Measurements from ENCODE around the gene BARX1. TPM values are rescaled to one million over a fixed set of nuclear protein-coding genes. Genes with fewer than 3 reads are reported as not detected.

The BARX1 gene
- total and polyA plus RNA-seq, 9 of the 15 experiments (the other 6 are each of a cell fraction or from before 2014, with no cell fraction given): 0.11 to 0.14 TPM; not detected in 7

DNA sequence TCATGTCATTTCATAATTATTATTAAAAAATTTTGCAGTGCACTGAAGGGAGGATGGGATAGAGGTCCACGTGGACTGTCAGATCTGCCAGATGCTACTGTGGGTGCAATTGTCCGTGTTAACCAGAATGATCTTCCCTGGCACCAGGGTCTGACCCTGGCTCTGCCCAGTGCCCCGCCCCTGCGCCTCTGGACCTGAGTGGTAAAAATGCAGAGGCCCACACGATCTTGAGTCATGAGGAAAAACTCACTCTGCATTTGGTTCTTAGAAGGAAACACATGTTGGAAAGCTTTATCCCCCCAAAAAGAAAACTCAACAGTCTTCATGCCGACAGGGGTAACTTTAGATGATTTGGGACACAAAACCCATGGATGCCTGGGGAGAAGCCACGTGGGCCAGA, 20.1 kb upstream of the BARX1 start:
- no TSS peak for BruUV-seq (replicated peaks)
- 1% methylated on average over 7 of the region's 7 CpGs for WGBS (ENCODE audit: insufficient coverage, low coverage, missing lambda C conversion rate)
- POLR2A ChIA-PET: interaction anchor here (0.6 kb wide), 1 partner anchor 35 kb away, joined by 4 read pairs; no protein-coding TSS in a partner anchor
- Histone ChIP-seq H3K27ac (ENCODE audit: extremely low read depth, low read depth, low read length) (no peak overlapping the region), H3K4me1 (replicated peaks in 1 of 2; ENCODE audit: control insufficient read depth in 2 of 2, insufficient read depth in 2 of 2, low read length in 2 of 2) (no peaks in the 10 kb centered on the region), H4K20me1 (replicated peaks; ENCODE audit: control insufficient read depth, insufficient read depth, low read length) (no peaks in the 10 kb centered on the region), H3K79me2 (ENCODE audit: control insufficient read depth, insufficient read depth, low read length) (no peaks in the 10 kb centered on the region), H3K27me3 (ENCODE audit: control insufficient read depth in 2 of 2, insufficient read depth in 2 of 2, low read length in 2 of 2) (peaks cover 0 to 14% of the 10 kb centered on the region in 2 experiments; a peak in 2 of 5 replicates), H3K36me3 (ENCODE audit: control insufficient read depth, insufficient read depth, low read length) (no peaks in the 10 kb centered on the region), H3K4me2 (ENCODE audit: insufficient read depth, low read length) (no peak overlapping the region), H3K9ac (ENCODE audit: insufficient read depth in 1 of 2, low read depth in 2 of 2, low read length in 2 of 2) (no peak overlapping the region), H3K4me3 (no peak overlapping the region), H2AFZ (ENCODE audit: low read depth, low read length) (no peak overlapping the region), H3K9me1 (ENCODE audit: control insufficient read depth, insufficient read depth, low read length) (no peaks in the 10 kb centered on the region), H3K9me3 (replicated peaks; ENCODE audit: control insufficient read depth, insufficient read depth, low read depth, low read length) (no peaks in the 10 kb centered on the region)
- FAIRE-seq (no peak), ATAC-seq (no peak), DNase-seq (ENCODE audit: extremely low read depth in 1 of 4, low spot score in 3 of 4) (no peak)
- no peak for TF ChIP-seq TBL1XR1 (IDR thresholded peaks at IDR 0.05; ENCODE audit: low read length in 2 of 2)
- in situ Hi-C loops (cut with MboI): no loop called here
- intact Hi-C loops (cut with micrococcal nuclease): no loop called here
- CTCF ChIA-PET (ENCODE audit: low intra/inter-chr PET ratio): no interaction called here

GRCh38 chr9:93974151-93974550, 19.0 kb upstream of the BARX1 start:
- no peak overlapping the region for H3K27ac ChIP-seq (ENCODE audit: extremely low read depth, low read depth, low read length)
- intact Hi-C loops (cut with micrococcal nuclease): no loop called here
- no peaks in the 10 kb centered on the region for H3K36me3 ChIP-seq (ENCODE audit: control insufficient read depth, insufficient read depth, low read length)
- H3K9me1 ChIP-seq (ENCODE audit: control insufficient read depth, insufficient read depth, low read length): no peaks in the 10 kb centered on the region
- no peaks in the 10 kb centered on the region for H3K79me2 ChIP-seq (ENCODE audit: control insufficient read depth, insufficient read depth, low read length)
- H3K27me3 ChIP-seq (ENCODE audit: control insufficient read depth in 2 of 2, insufficient read depth in 2 of 2, low read length in 2 of 2): peaks cover 0 to 14% of the 10 kb centered on the region in 2 experiments; a peak in 2 of 5 replicates
- in situ Hi-C loops (cut with MboI): no loop called here
- ChIA-PET CTCF (ENCODE audit: low intra/inter-chr PET ratio) (no interaction called here), POLR2A (interaction anchor here (0.5 to 0.6 kb wide), 2 partner anchors 15 to 109 kb away, joined by 3 read pairs; no protein-coding TSS in a partner anchor)
- H3K4me2 ChIP-seq (ENCODE audit: insufficient read depth, low read length): no peak overlapping the region
- H3K9me3 ChIP-seq (replicated peaks; ENCODE audit: control insufficient read depth, insufficient read depth, low read depth, low read length): no peaks in the 10 kb centered on the region
- ATAC-seq (no peak), FAIRE-seq (no peak), DNase-seq (ENCODE audit: extremely low read depth in 1 of 4, low spot score in 3 of 4) (no peak)
- H4K20me1 ChIP-seq (replicated peaks; ENCODE audit: control insufficient read depth, insufficient read depth, low read length): no peaks in the 10 kb centered on the region
- H3K4me3 ChIP-seq: no peak overlapping the region
- 0% methylated on average over 3 of the region's 3 CpGs for WGBS (ENCODE audit: insufficient coverage, low coverage, missing lambda C conversion rate)
- BruUV-seq (replicated peaks): no TSS peak
- H3K9ac ChIP-seq (ENCODE audit: insufficient read depth in 1 of 2, low read depth in 2 of 2, low read length in 2 of 2): no peak overlapping the region
- H2AFZ ChIP-seq (ENCODE audit: low read depth, low read length): no peak overlapping the region
- no peaks in the 10 kb centered on the region for H3K4me1 ChIP-seq (replicated peaks in 1 of 2; ENCODE audit: control insufficient read depth in 2 of 2, insufficient read depth in 2 of 2, low read length in 2 of 2)
- TF ChIP-seq, protein P1, sequence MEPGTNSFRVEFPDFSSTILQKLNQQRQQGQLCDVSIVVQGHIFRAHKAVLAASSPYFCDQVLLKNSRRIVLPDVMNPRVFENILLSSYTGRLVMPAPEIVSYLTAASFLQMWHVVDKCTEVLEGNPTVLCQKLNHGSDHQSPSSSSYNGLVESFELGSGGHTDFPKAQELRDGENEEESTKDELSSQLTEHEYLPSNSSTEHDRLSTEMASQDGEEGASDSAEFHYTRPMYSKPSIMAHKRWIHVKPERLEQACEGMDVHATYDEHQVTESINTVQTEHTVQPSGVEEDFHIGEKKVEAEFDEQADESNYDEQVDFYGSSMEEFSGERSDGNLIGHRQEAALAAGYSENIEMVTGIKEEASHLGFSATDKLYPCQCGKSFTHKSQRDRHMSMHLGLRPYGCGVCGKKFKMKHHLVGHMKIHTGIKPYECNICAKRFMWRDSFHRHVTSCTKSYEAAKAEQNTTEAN (CRISPR knock-in tag; IDR thresholded peaks at IDR 0.05): no peak
- TF ChIP-seq ZNF444 (CRISPR knock-in tag; IDR thresholded peaks at IDR 0.05): no peak
- no peak for TF ChIP-seq ERF (CRISPR knock-in tag; IDR thresholded peaks at IDR 0.05)
- TF ChIP-seq NCOA1 (IDR thresholded peaks at IDR 0.05; ENCODE audit: low read depth): no peak
- TF ChIP-seq ZFP1 (CRISPR knock-in tag; IDR thresholded peaks at IDR 0.05): no peak
- TF ChIP-seq, protein P2, sequence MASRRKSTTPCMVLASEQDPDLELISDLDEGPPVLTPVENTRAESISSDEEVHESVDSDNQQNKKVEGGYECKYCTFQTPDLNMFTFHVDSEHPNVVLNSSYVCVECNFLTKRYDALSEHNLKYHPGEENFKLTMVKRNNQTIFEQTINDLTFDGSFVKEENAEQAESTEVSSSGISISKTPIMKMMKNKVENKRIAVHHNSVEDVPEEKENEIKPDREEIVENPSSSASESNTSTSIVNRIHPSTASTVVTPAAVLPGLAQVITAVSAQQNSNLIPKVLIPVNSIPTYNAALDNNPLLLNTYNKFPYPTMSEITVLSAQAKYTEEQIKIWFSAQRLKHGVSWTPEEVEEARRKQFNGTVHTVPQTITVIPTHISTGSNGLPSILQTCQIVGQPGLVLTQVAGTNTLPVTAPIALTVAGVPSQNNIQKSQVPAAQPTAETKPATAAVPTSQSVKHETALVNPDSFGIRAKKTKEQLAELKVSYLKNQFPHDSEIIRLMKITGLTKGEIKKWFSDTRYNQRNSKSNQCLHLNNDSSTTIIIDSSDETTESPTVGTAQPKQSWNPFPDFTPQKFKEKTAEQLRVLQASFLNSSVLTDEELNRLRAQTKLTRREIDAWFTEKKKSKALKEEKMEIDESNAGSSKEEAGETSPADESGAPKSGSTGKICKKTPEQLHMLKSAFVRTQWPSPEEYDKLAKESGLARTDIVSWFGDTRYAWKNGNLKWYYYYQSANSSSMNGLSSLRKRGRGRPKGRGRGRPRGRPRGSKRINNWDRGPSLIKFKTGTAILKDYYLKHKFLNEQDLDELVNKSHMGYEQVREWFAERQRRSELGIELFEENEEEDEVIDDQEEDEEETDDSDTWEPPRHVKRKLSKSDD (conservative IDR thresholded peaks at IDR 0.05; ENCODE audit: low read length): no peak
- no peak for TF ChIP-seq ZKSCAN3 (CRISPR knock-in tag; IDR thresholded peaks at IDR 0.05)
- no peak for TF ChIP-seq HOXB6 (CRISPR knock-in tag; IDR thresholded peaks at IDR 0.05; ENCODE audit: borderline replicate concordance)
- no peak for TF ChIP-seq GATA2 (CRISPR knock-in tag; IDR thresholded peaks at IDR 0.05)
- TF ChIP-seq, protein P3, sequence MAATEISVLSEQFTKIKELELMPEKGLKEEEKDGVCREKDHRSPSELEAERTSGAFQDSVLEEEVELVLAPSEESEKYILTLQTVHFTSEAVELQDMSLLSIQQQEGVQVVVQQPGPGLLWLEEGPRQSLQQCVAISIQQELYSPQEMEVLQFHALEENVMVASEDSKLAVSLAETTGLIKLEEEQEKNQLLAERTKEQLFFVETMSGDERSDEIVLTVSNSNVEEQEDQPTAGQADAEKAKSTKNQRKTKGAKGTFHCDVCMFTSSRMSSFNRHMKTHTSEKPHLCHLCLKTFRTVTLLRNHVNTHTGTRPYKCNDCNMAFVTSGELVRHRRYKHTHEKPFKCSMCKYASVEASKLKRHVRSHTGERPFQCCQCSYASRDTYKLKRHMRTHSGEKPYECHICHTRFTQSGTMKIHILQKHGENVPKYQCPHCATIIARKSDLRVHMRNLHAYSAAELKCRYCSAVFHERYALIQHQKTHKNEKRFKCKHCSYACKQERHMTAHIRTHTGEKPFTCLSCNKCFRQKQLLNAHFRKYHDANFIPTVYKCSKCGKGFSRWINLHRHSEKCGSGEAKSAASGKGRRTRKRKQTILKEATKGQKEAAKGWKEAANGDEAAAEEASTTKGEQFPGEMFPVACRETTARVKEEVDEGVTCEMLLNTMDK (IDR thresholded peaks at IDR 0.05; ENCODE audit: borderline replicate concordance, insufficient read depth, low read depth, low read length, poor library complexity, severe bottlenecking): no peak
